Naive thymus-derived CD4-positive, alpha-beta T cell (primary cell): ENCODE measurements around the gene SAP30BP. TPM values are rescaled to one million over a fixed set of nuclear protein-coding genes. Genes with fewer than 3 reads are reported as not detected.

Experiments used
- ATAC-seq: fragments of 150-1000 bp; cut with Tn5 transposase; 2 replicates; pipeline ENCODE4 v1.10.0; 2021; ENCODE audit warnings: mild to moderate bottlenecking, moderate library complexity
- CTCF ChIA-PET: fragments of 350-600 bp; sonication (Branson Sonifier 250); formaldehyde crosslinking; loops from one replicate; lab custom pipeline; 2021; ENCODE audit warnings: antibody characterized with exemption; lab: Charles Lee
- POLR2A ChIA-PET: fragments of 350-600 bp; sonication (Branson Sonifier 250); formaldehyde crosslinking; loops from one replicate; lab custom pipeline; 2021; ENCODE audit warnings: antibody characterized with exemption, inconsistent platforms; lab: Charles Lee
- DNase-seq, 9 donors: peaks; one replicate each; pipeline versions ENCODE4 v3.0.0 to v3.0.0-alpha.2; 2020 to 2022; ENCODE audit warnings: mixed read lengths in 1 of 9
- H3K27ac ChIP-seq: one replicate; pipeline ENCODE4 v1.7.0; 2013; ENCODE audit warnings: mild to moderate bottlenecking, low read depth, low read length, moderate library complexity
- H3K27me3 ChIP-seq, 2 donors: one replicate each; pipeline ENCODE4 v1.7.0; 2013; ENCODE audit warnings: low read length in 2 of 2, mild to moderate bottlenecking in 2 of 2, moderate library complexity in 2 of 2; ENCODE audit not compliant: control insufficient read depth in 2 of 2, insufficient read depth in 2 of 2
- H3K36me3 ChIP-seq, 3 experiments: 1 replicate in 2 of 3; 2 replicates in 1 of 3; pipeline ENCODE4 v1.7.0; 2013; ENCODE audit warnings: low read length in 3 of 3, mild to moderate bottlenecking in 3 of 3, moderate library complexity in 1 of 3; ENCODE audit not compliant: insufficient read depth in 3 of 3, control insufficient read depth in 2 of 3
- H3K4me1 ChIP-seq, 2 donors: one replicate each; pipeline ENCODE4 v1.7.0; 2013; ENCODE audit warnings: low read length in 2 of 2, mild to moderate bottlenecking in 2 of 2, moderate library complexity in 1 of 2; ENCODE audit not compliant: control insufficient read depth in 2 of 2, insufficient read depth in 2 of 2
- H3K4me3 ChIP-seq: 2 replicates; pipeline ENCODE4 v1.7.0; 2013; ENCODE audit warnings: mild to moderate bottlenecking, low read length
- H3K9me3 ChIP-seq, 3 experiments: 1 replicate in 2 of 3; 2 replicates in 1 of 3; pipeline ENCODE4 v1.7.0; 2013; ENCODE audit warnings: low read length in 3 of 3; ENCODE audit not compliant: control insufficient read depth in 2 of 3
- H3K27ac Mint-ChIP-seq, 9 donors: one replicate each; pipeline ENCODE4 v1.8.0; 2020 to 2022; ENCODE audit warnings: mixed read lengths in 9 of 9, mild to moderate bottlenecking in 8 of 9, moderate library complexity in 5 of 9, inconsistent platforms in 2 of 9
- H3K27me3 Mint-ChIP-seq, 5 donors: one replicate each; pipeline ENCODE4 v1.8.0; 2021 to 2022; ENCODE audit warnings: mixed read lengths in 5 of 5, mild to moderate bottlenecking in 1 of 5
- H3K36me3 Mint-ChIP-seq, 5 donors: one replicate each; pipeline ENCODE4 v1.8.0; 2020 to 2022; ENCODE audit warnings: mixed read lengths in 5 of 5, mild to moderate bottlenecking in 3 of 5, inconsistent platforms in 1 of 5
- H3K4me1 Mint-ChIP-seq, 7 donors: one replicate each; pipeline ENCODE4 v1.8.0; 2020 to 2022; ENCODE audit warnings: mixed read lengths in 7 of 7, mild to moderate bottlenecking in 3 of 7, inconsistent platforms in 1 of 7
- H3K4me3 Mint-ChIP-seq, 10 donors: one replicate each; pipeline ENCODE4 v1.8.0; 2020 to 2022; ENCODE audit warnings: mild to moderate bottlenecking in 10 of 10, mixed read lengths in 10 of 10, moderate library complexity in 6 of 10, inconsistent platforms in 2 of 10
- H3K9me3 Mint-ChIP-seq, 11 donors: one replicate each; pipeline ENCODE4 v1.8.0; 2020 to 2022; ENCODE audit warnings: mixed read lengths in 11 of 11, mild to moderate bottlenecking in 4 of 11, inconsistent platforms in 1 of 11, moderate library complexity in 1 of 11
- intact Hi-C, 2 donors: fragments of 100-400 bp; cut with micrococcal nuclease; formaldehyde crosslinking; loops; one replicate each; pipeline ENCODE4 v1.15.1; 2023
- polyA plus RNA-seq, 2 donors: library from polyadenylated mRNA; unstranded; fragments of 300-500 nt; fragmentation: Illumina TruSeq; gene quantifications; one replicate each; pipeline ENCODE4 v1.2.3, GENCODE V29; 2021
- total RNA-seq, 6 experiments: library from RNA in 5 of 6; stranded (reverse) in 5 of 6; gene quantifications; 1 replicate in 5 of 6; 2 replicates in 1 of 6; pipeline ENCODE4 v1.2.3 and lab custom pipeline; 2021 to 2026

SAP30BP gene
- total and polyA plus RNA-seq, 7 experiments from 2014 or later = 69.5 to 198 (median 114) TPM

DNA sequence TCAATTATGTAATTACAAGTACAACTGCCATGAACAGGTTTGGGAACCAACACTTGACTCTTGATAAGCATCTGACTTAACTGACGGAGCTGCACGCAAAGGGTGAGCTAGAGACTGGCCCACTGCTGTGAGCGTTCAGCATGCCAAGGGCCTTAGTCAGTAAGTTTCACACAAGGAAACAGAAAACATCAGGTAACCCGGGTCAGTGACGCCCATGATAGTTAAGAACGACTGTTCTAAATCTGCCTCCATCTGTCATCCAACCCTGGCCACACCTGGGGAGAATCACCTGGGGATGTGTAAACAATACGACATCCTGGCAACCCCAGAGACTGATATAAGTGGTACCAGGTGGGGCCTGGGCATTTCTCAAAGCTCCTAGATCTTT lies 21.6 kb upstream of the SAP30BP start:
- CTCF ChIA-PET = interaction anchor here (1.3 to 1.5 kb wide), 2 partner anchors 10 to 12 kb away, joined by 4 to 13 read pairs; partner anchors contain the start of gene SMIM5
- Mint-ChIP-seq H3K27me3 (no peaks in the 10 kb centered on the region), H3K4me3 (no peak overlapping the region)

DNA sequence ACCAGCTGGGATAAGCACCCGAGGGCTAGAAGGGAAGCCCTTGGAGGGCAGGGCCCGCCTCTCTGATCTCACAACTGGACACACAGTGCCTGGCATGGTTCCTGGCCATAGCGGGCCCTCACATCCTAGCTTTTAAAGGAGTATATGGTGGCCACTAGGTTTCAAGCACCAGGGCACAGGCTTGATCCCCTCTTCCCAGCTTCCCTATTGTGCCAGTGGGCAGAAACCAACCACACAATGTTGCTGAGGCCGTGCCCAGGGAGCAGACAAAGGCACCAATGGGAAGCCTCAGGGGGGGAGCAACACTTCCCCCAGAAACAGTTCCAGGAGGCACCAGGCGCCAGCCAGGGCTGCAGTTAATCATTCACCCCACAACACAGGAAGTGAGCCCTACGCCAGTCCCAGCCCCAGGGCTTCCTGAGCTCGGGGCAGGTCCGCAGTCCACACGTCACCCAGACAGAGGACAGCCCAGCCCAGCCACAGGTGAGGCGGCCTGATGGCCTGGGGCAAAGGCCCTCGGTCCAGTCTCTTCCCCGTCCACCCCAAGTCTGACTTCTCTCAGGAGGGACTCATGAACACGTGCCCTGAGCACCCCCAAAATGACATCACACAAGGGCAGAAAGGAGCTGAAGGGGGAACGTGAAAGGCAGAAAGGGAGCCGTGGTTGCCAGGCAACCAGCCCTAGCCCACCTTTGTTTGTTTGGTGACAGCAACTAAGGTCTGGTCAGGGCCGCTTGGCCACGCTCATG lies 21.1 kb upstream of the SAP30BP start:
- H3K36me3 ChIP-seq = peaks cover 0 to 50% (median 6%) of the 10 kb centered on the region in 3 experiments
- H3K4me1 ChIP-seq = no peaks in the 10 kb centered on the region
- DNase-seq (no peak), ATAC-seq (peak; percentile 80)
- H3K9me3 ChIP-seq = no peaks in the 10 kb centered on the region
- Mint-ChIP-seq H3K4me1 (peaks cover 0 to 14% (median 6%) of the 10 kb centered on the region in 7 donors), H3K27ac (peak overlapping the region in 4 of 9 donors; percentile 10 to 82 (median 34)), H3K9me3 (no peaks in the 10 kb centered on the region), H3K36me3 (peaks cover 0 to 35% (median 5%) of the 10 kb centered on the region in 5 donors), H3K27me3 (no peaks in the 10 kb centered on the region), H3K4me3 (no peak overlapping the region)
- H3K27ac ChIP-seq = no peak overlapping the region
- intact Hi-C loops = no loop called here
- H3K4me3 ChIP-seq = no peak overlapping the region
- H3K27me3 ChIP-seq = no peaks in the 10 kb centered on the region
- POLR2A ChIA-PET = no interaction called here
- CTCF ChIA-PET = interaction anchor here (0.8 to 1.3 kb wide), 2 partner anchors 11 to 75 kb away, joined by 3 to 4 read pairs; partner anchors contain the start of gene ITGB4

More for the DNA sequence above, 21.6 kb upstream of the SAP30BP start:
- ATAC-seq = no peak
- DNase-seq = no peak
- intact Hi-C loops = no loop called here
- peak overlapping the region in 4 of 9 donors; percentile 12 to 82 (median 38) for H3K27ac Mint-ChIP-seq
- peaks cover 0 to 29% (median 5%) of the 10 kb centered on the region in 5 donors for H3K36me3 Mint-ChIP-seq
- Histone ChIP-seq H3K4me3 (no peak overlapping the region), H3K4me1 (no peaks in the 10 kb centered on the region), H3K27ac (no peak overlapping the region), H3K9me3 (no peaks in the 10 kb centered on the region), H3K36me3 (peaks cover 0 to 50% (median 6%) of the 10 kb centered on the region in 3 experiments), H3K27me3 (no peaks in the 10 kb centered on the region)
- peaks cover 0 to 14% (median 6%) of the 10 kb centered on the region in 7 donors for H3K4me1 Mint-ChIP-seq
- no peaks in the 10 kb centered on the region for H3K9me3 Mint-ChIP-seq
- POLR2A ChIA-PET = no interaction called here

DNA sequence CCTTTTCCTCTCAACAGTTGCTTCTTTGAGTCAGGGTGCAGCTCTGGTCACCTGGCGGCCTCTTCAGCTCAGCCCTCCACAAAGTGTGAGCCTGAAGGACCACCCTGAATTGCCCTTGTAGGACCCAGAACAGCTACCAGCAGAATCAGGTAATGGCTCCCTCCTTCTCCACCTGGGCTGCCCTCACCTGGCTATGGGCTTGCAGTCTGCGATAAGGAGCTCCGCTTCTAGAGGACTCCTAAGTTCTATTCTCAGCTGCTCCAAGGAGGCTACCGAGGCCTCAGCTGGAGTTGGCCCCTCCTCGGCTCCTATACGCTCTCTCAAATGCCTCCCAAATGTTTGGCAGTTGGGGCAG lies 20.5 kb upstream of the SAP30BP start:
- H3K27me3 Mint-ChIP-seq = no peaks in the 10 kb centered on the region
- peaks cover 0 to 14% (median 6%) of the 10 kb centered on the region in 7 donors for H3K4me1 Mint-ChIP-seq
- no peak overlapping the region for H3K4me3 Mint-ChIP-seq
- peaks cover 0 to 35% (median 5%) of the 10 kb centered on the region in 5 donors for H3K36me3 Mint-ChIP-seq
- H3K9me3 ChIP-seq = no peaks in the 10 kb centered on the region
- no peaks in the 10 kb centered on the region for H3K9me3 Mint-ChIP-seq
- DNase-seq (no peak), ATAC-seq (no peak)
- no peak overlapping the region for H3K27ac ChIP-seq
- ChIA-PET CTCF (interaction anchor here (0.8 kb wide), 1 partner anchor 74 kb away, joined by 3 read pairs; the partner anchor contains the start of gene ITGB4), POLR2A (no interaction called here)
- H3K27ac Mint-ChIP-seq = peak overlapping the region in 2 of 9 donors; percentile 46 to 56
- H3K36me3 ChIP-seq = peaks cover 0 to 48% (median 6%) of the 10 kb centered on the region in 3 experiments
- no peaks in the 10 kb centered on the region for H3K4me1 ChIP-seq
- no peaks in the 10 kb centered on the region for H3K27me3 ChIP-seq
- intact Hi-C loops = no loop called here
- H3K4me3 ChIP-seq = no peak overlapping the region

DNA sequence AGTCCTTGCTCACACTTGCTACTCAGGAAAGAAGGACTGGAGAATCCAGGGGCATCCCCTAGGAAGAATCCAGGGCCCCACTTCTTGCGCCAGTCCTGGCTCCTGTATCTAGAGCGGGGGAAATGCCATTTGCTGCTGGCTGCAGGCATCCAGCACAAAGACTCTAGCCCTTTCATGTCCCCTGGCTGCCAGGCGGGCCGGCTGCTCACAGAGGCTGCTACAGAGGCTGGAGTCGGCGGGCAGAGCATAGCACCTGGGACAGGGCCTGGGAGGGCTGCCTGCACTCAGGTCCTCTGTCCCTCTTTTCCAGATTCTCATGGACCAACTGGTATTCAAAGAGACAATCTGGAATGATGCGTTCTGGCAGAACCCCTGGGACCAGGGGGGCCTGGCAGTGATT lies 20.1 kb upstream of the SAP30BP start:
- ChIA-PET CTCF (no interaction called here), POLR2A (no interaction called here)
- peaks cover 0 to 44% (median 6%) of the 10 kb centered on the region in 3 experiments for H3K36me3 ChIP-seq
- no peaks in the 10 kb centered on the region for H3K4me1 ChIP-seq
- H3K9me3 ChIP-seq = no peaks in the 10 kb centered on the region
- Mint-ChIP-seq H3K9me3 (no peaks in the 10 kb centered on the region), H3K36me3 (peaks cover 0 to 35% (median 5%) of the 10 kb centered on the region in 5 donors), H3K4me1 (peaks cover 0 to 14% (median 6%) of the 10 kb centered on the region in 7 donors), H3K27ac (no peak overlapping the region), H3K4me3 (no peak overlapping the region), H3K27me3 (no peaks in the 10 kb centered on the region)
- ATAC-seq (no peak), DNase-seq (no peak)
- H3K4me3 ChIP-seq = no peak overlapping the region
- H3K27ac ChIP-seq = no peak overlapping the region
- intact Hi-C loops = no loop called here
- H3K27me3 ChIP-seq = no peaks in the 10 kb centered on the region

DNA sequence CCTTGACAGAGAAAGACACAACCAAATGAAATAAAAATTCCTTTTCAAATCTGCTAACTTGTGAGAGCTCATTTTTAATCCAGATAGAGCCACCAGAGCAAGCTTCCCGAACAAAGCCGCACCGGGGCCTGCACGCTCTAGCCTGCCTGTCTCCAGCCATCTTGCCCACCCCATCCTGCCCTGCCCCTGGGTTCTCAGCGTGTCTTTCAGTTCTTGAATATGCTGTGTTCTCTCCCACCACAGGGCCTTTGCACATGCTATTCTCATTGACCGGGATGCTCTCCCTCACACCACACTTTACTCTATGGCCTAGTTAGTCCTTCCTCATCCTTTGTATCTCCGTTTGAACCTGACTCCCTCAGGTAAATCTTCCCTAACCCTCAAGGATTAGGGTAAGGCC lies 19.2 kb upstream of the SAP30BP start:
- ChIA-PET CTCF (no interaction called here), POLR2A (interaction anchor here (0.6 kb wide), 1 partner anchor 18 kb away, joined by 3 read pairs; no protein-coding TSS in a partner anchor)
- H3K36me3 Mint-ChIP-seq = peaks cover 0 to 36% (median 5%) of the 10 kb centered on the region in 5 donors
- Histone ChIP-seq H3K4me1 (no peaks in the 10 kb centered on the region), H3K27me3 (no peaks in the 10 kb centered on the region), H3K9me3 (no peaks in the 10 kb centered on the region), H3K36me3 (peaks cover 0 to 47% (median 6%) of the 10 kb centered on the region in 3 experiments), H3K27ac (no peak overlapping the region), H3K4me3 (no peak overlapping the region)
- DNase-seq (no peak), ATAC-seq (no peak)
- peak overlapping the region in 1 of 9 donors; percentile 32 for H3K27ac Mint-ChIP-seq
- no peaks in the 10 kb centered on the region for H3K27me3 Mint-ChIP-seq
- intact Hi-C loops = no loop called here
- peaks cover 2 to 13% (median 7%) of the 10 kb centered on the region in 7 donors for H3K4me1 Mint-ChIP-seq
- H3K9me3 Mint-ChIP-seq = no peaks in the 10 kb centered on the region
- H3K4me3 Mint-ChIP-seq = no peak overlapping the region

DNA sequence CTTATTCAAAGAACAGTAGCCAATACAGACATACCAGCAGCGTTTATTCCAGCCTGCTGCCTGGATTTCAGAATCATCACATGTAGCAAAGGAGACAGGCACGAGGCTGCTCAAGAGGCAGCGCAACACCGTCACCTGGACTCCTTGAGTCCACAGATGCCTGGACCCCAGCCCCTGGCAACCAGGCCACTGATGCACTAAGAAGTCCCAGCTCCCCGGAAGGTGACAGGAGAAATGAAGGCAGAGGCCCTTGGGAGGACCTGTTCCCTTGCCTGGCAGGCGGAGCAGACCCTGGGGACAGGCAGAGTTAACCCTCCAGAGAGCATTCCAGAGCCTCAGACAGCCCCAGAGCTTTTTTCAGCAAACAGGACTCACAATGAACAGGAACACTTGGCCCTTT lies 17.5 kb upstream of the SAP30BP start:
- ChIA-PET CTCF (interaction anchor here (1.1 to 1.2 kb wide), 3 partner anchors 15 to 17 kb away, joined by 3 to 5 read pairs (median 3); partner anchors contain the start of genes RECQL5 and SAP30BP), POLR2A (no interaction called here)
- H3K9me3 Mint-ChIP-seq = no peaks in the 10 kb centered on the region
- peaks cover 0 to 44% (median 5%) of the 10 kb centered on the region in 5 donors for H3K36me3 Mint-ChIP-seq
- Histone ChIP-seq H3K9me3 (no peaks in the 10 kb centered on the region), H3K27ac (no peak overlapping the region), H3K27me3 (no peaks in the 10 kb centered on the region), H3K4me1 (no peaks in the 10 kb centered on the region), H3K36me3 (peaks cover 0 to 42% (median 6%) of the 10 kb centered on the region in 3 experiments), H3K4me3 (no peak overlapping the region)
- no peak for ATAC-seq
- DNase-seq = no peak
- no peaks in the 10 kb centered on the region for H3K27me3 Mint-ChIP-seq
- peaks cover 4 to 18% (median 10%) of the 10 kb centered on the region in 7 donors for H3K4me1 Mint-ChIP-seq
- H3K4me3 Mint-ChIP-seq = no peak overlapping the region
- intact Hi-C loops = no loop called here
- no peak overlapping the region for H3K27ac Mint-ChIP-seq
